Type B pancreatic cell (in vitro differentiated cells): ENCODE results near the gene EHD1. TPM values are rescaled to one million over a fixed set of nuclear protein-coding genes. Genes with fewer than 3 reads are reported as not detected.
A peak's percentile ranks its signal among the peaks of the same experiment; 100 is the strongest.

Source experiments
- DNase-seq: peaks from one replicate; pipeline ENCODE4 v3.0.0; 2021; ENCODE audit warnings: mixed read lengths; ENCODE audit not compliant: unreplicated experiment; ENCODE audit errors: extremely low spot score
- H3K27ac Mint-ChIP-seq: 2 replicates; pipeline ENCODE4 v1.8.0; 2021; ENCODE audit warnings: mild to moderate bottlenecking, mixed read lengths
- H3K27me3 Mint-ChIP-seq: 2 replicates; pipeline ENCODE4 v1.8.0; 2021; ENCODE audit warnings: mixed read lengths
- H3K36me3 Mint-ChIP-seq: 2 replicates; pipeline ENCODE4 v1.8.0; 2021; ENCODE audit warnings: mixed read lengths
- H3K4me1 Mint-ChIP-seq: one replicate; pipeline ENCODE4 v1.8.0; 2021; ENCODE audit warnings: mixed read lengths; ENCODE audit not compliant: unreplicated experiment
- H3K4me3 Mint-ChIP-seq: 2 replicates; pipeline ENCODE4 v1.8.0; 2021; ENCODE audit warnings: mild to moderate bottlenecking, mixed read lengths
- H3K9me3 Mint-ChIP-seq: 2 replicates; pipeline ENCODE4 v1.8.0; 2021; ENCODE audit warnings: mixed read lengths
- microRNA-seq: library from miRNA; unstranded; fragments of <30 nt; microRNA quantifications from one replicate; pipeline ENCODE4, GENCODE V29; 2020
- total RNA-seq: library from RNA; stranded (reverse); gene quantifications from 2 replicates; pipeline ENCODE4 v1.2.1, GENCODE V29; 2021; ENCODE audit warnings: low replicate concordance
- TF ChIP-seq, protein P1 (sequence below): fragments of 200-600 bp; sonication (generic); conservative IDR thresholded peaks from 2 replicates; pipeline ENCODE4 v1.5.0; 2021; ENCODE audit warnings: antibody characterized with exemption, mild to moderate bottlenecking

Gene EHD1
- total RNA-seq, 1 donor from 2014 or later: 86.6 TPM

DNA sequence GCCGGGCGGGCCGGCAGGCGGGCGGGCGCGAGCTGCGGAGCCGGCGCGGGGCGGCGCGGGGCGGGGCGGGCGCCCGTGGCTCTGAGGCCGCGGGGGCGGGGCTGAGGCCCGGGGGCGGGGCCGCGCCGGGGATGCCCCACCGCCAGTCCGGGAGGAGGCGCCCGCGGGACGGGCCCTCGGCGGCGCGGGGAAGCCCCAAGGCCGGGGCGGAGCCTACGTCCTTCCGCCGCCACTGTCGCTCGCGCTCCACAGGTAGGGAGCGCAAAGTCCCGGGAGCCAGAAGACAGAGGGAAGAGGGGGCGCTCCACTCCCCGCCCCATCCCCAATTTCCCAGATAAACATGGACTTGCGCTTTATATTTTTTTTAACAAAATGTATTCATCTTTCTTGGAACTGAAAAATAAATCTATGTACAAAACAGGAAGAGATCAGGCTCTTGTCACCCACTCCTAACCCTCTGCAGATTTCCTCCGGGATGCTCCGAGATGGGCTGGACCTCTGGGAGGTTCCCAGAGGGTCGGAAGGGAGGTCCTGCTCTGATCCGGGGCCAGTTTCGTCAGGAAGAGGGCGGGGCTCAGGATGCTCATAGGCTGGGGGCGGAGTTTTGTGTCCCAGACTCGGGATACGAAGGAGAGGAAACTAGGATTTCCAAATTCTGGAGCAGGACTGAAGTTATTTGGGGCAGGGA is 75.1 kb downstream of the EHD1 start, which contains the start of gene MAP4K2:
TSS of gene MAP4K2 (minus strand) at position 57 of the 688 bp plus-strand sequence. CDS start 65 bp downstream, outside the sequence.
- TF ChIP-seq, protein P1, sequence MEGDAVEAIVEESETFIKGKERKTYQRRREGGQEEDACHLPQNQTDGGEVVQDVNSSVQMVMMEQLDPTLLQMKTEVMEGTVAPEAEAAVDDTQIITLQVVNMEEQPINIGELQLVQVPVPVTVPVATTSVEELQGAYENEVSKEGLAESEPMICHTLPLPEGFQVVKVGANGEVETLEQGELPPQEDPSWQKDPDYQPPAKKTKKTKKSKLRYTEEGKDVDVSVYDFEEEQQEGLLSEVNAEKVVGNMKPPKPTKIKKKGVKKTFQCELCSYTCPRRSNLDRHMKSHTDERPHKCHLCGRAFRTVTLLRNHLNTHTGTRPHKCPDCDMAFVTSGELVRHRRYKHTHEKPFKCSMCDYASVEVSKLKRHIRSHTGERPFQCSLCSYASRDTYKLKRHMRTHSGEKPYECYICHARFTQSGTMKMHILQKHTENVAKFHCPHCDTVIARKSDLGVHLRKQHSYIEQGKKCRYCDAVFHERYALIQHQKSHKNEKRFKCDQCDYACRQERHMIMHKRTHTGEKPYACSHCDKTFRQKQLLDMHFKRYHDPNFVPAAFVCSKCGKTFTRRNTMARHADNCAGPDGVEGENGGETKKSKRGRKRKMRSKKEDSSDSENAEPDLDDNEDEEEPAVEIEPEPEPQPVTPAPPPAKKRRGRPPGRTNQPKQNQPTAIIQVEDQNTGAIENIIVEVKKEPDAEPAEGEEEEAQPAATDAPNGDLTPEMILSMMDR: peak; percentile 45
- no peaks in the 10 kb centered on the region for H3K27me3 Mint-ChIP-seq
- no peaks in the 10 kb centered on the region for H3K36me3 Mint-ChIP-seq
- peak; percentile 89 for DNase-seq
- H3K4me3 Mint-ChIP-seq: peak within 1 kb of the TSS; percentile 86
- H3K9me3 Mint-ChIP-seq: no peaks in the 10 kb centered on the region
- peak within 1 kb of the TSS; percentile 88 for H3K27ac Mint-ChIP-seq
- peaks cover 8% of the 10 kb centered on the region for H3K4me1 Mint-ChIP-seq

DNA sequence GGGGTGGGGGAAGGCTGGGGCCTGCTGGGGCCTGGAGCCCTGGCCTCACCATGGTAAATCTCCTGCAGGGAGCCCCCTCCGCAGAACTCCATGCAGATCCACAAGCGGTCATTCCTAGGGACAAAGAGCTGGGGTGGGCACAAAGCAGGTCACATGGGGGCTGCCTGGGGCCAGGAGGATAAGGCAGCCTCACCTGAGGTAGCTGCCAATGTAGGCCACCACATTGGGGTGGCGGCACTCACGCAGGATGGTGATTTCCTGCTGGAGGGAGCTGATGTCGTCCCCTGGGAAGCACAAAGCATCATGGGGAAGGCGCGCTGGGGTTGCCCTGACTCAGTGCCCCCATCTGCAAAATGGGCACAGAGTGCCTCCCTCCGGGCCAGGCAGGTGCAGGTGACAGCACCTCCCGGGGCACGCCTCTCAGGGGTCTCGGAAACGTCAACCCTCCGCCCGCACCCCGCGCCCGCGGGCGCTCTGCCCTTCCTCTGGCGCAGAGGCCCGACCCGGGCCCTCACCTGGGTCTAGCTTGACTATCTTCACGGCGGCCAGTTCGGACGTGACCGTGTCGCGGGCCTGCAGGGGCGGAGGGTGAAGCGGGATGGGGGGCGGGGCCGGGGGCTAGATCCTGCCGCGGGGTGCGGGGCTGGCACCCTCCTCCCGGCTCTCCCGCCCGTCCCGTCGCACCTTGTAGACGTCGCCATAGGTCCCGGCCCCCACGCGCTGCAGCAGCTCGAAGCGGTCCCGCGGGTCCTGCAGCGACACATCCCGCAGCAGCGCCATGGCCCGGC is 75.9 kb downstream of the EHD1 start:
- Mint-ChIP-seq H3K9me3 (no peaks in the 10 kb centered on the region), H3K4me1 (peaks cover 8% of the 10 kb centered on the region), H3K27ac (no peak overlapping the region), H3K4me3 (peak overlapping the region; percentile 76), H3K36me3 (no peaks in the 10 kb centered on the region), H3K27me3 (no peaks in the 10 kb centered on the region)
- TF ChIP-seq, protein P1: no peak
- DNase-seq: no peak

Small RNA genes lying within 50 kb of the gene (microRNA-seq; reads per million reads assigned to microRNA genes)
- not detected for gene MIR6749
- gene MIR6750: 0.83 reads per million

Other genes starting within 250 kb of the EHD1 start
- 12.7 and 22.1 TPM in 2 replicates for gene NRXN2, start 155.4 kb downstream of the EHD1 start, total RNA-seq
- 3.0 and 11.7 TPM in 2 replicates for gene RASGRP2, start 134.5 kb downstream of the EHD1 start, total RNA-seq
- gene PYGM, start 118.6 kb downstream of the EHD1 start, total RNA-seq: 2.0 and 239 TPM in 2 replicates
- 315 and 450 TPM in 2 replicates for gene SF1, start 100.1 kb downstream of the EHD1 start, total RNA-seq
- 8.6 and 20.2 TPM in 2 replicates for gene MAP4K2, start 75.4 kb downstream of the EHD1 start, total RNA-seq
- 35.5 and 50.6 TPM in 2 replicates for gene MEN1, start 68.1 kb downstream of the EHD1 start, total RNA-seq
- 20.1 and 47.7 TPM in 2 replicates for gene CDC42BPG, start 34.0 kb downstream of the EHD1 start, total RNA-seq
- 26.8 and 30.8 TPM in 2 replicates for gene ATG2A, start 38.6 kb upstream of the EHD1 start, total RNA-seq
- 14.8 and 19.4 TPM in 2 replicates for gene PPP2R5B, start 46.1 kb upstream of the EHD1 start, total RNA-seq
- 0.85 TPM in 1 of 2 replicates, not detected in the other for gene GPHA2, start 57.3 kb upstream of the EHD1 start, total RNA-seq
- gene MAJIN, start 93.5 kb upstream of the EHD1 start, total RNA-seq: not detected in 2 replicates
- 1.0 TPM in 2 replicates for gene BATF2, start 118.3 kb upstream of the EHD1 start, total RNA-seq
- gene ARL2, start 135.5 kb upstream of the EHD1 start, total RNA-seq: 63.0 and 65.8 TPM in 2 replicates
- 21.3 and 25.3 TPM in 2 replicates for gene SNX15, start 148.8 kb upstream of the EHD1 start, total RNA-seq
- gene SAC3D1, start 162.6 kb upstream of the EHD1 start, total RNA-seq: 16.7 and 21.9 TPM in 2 replicates
- gene NAALADL1, start 179.9 kb upstream of the EHD1 start, total RNA-seq: 1.2 and 4.3 TPM in 2 replicates
- 18.7 and 39.3 TPM in 2 replicates for gene CDCA5, start 205.4 kb upstream of the EHD1 start, total RNA-seq
- 35.9 and 49.1 TPM in 2 replicates for gene ZFPL1, start 205.6 kb upstream of the EHD1 start, total RNA-seq
- 96.3 and 104 TPM in 2 replicates for gene VPS51, start 217.6 kb upstream of the EHD1 start, total RNA-seq
- gene TM7SF2, start 233.3 kb upstream of the EHD1 start, total RNA-seq: 52.2 and 61.3 TPM in 2 replicates
- gene ZNHIT2, start 239.1 kb upstream of the EHD1 start, total RNA-seq: 11.4 and 12.2 TPM in 2 replicates
- 758 and 795 TPM in 2 replicates for gene FAU, start 243.5 kb upstream of the EHD1 start, total RNA-seq
- 49.1 and 54.8 TPM in 2 replicates for gene MRPL49, start 243.7 kb upstream of the EHD1 start, total RNA-seq